DMS 273 treated with DMSO at 0.1 percent for 48 hours (cell line): ENCODE data around the gene KIAA0513.
A peak's percentile ranks its signal among the peaks of the same experiment; 100 is the strongest.
"Not testable (repeated sequence)": the region's sequence is repeated elsewhere in the genome, so short reads cannot be mapped to it uniquely, and the experiment has no call there.

ENCODE experiments used
- DNase-seq: peaks from one replicate; lab custom pipeline; 2025; lab: John Stamatoyannopoulos, UW

Gene KIAA0513

GRCh38 chr16:85028685-85029407 is 1.3 kb downstream of the KIAA0513 start:
- DNase-seq: no peak

DNA sequence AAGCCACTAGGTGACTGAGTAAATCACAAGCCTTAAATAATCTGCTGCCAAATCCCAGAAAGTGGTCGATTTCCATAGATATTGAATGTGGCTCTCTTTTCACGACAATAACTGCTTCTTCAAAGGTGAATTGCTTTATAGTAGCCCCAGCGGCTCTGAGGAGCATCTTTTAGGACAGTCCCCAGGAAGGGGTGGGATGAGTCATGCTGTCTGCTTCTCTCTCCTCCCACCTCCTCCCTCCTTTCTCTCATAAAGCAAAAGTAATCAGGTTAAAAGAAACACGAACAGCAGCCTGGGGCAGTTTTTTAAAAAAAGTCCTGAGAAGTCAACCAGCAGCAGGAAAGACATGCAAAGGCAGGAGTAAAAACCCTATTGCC is 1.8 kb downstream of the KIAA0513 start:
- no peak for DNase-seq

DNA sequence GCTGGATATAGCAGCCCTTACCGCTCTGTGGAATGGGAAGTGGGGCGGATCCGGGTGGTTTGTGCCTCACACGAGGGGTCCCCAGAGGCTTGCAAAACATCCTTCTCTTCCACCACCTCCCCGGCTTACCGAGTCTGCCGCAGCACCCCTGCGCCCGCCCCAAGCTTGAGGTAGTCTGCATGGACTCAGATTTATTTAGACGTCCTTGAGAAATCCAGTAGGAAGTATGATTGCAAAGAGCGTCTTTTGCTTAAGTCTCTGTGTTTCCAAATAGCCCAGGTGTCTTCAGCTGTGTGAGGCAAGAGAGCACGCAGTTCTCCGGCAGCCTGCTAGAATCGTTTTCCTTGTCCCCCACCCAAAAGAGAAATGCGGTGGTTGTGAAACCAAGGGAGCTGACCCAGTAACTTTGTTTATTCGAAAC is 2.4 kb downstream of the KIAA0513 start:
- DNase-seq: no peak

DNA sequence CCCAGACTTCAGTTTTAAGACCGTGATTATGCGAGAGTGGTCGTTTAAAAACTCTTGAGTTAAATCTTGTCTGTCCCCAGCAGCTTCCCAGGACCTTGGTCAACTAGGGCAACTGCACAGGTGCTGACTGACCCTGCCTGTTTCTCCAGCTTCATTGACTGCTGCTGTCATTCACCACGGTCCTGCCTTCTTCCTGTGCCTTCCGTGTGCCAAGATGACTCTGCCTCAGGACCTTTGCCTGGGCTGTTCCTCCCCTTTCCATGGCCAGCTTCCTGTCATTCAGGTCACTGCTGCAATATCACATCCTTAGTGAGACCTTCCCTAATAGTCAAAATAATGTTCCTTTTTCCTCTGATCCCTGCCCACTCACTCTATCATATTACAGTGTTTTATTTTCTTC is 3.9 kb downstream of the KIAA0513 start:
- no peak for DNase-seq

DNA sequence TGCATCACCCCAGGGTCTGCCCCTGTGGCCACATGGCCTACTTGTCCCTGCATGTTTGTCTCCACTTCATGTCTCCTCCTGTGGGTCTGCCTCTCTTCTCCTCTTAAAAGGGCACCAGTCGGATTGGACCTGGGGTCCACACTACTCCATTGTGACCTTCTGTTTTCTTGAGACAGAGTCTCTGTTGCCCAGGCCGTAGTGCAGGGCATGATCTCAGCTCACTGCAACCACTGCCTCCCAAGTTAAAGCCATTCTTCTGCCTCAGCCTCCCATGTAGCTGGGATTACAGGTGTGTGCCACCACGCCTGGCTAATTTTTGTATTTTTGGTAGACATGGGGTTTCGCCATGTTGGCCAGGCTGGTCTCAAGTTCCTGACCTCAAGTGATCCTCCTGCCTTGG is 4.6 kb downstream of the KIAA0513 start:
- DNase-seq: not testable (repeated sequence)

DNA sequence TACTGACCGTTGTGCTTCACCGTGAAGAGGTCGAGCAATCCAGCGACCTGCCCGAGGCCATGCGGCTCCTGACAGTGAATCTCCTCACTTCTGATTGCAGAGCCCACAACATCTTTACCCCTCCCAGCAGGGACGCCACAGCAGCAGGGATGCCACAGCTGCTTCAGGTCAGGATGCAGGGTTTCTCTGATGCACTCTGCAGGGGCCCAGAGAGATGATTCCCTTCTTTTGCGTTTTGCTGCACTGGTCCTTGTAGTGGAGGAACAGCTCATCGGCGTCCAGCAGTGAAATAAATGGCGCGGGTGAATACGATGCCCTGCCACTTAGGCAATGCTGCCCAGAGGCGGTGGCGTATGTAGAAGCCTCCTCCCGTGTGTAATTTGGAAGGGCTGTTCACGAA is 5.6 kb downstream of the KIAA0513 start:
- DNase-seq: no peak

GRCh38 chr16:85034591-85035433 is 7.2 kb downstream of the KIAA0513 start:
- no peak for DNase-seq

DNA sequence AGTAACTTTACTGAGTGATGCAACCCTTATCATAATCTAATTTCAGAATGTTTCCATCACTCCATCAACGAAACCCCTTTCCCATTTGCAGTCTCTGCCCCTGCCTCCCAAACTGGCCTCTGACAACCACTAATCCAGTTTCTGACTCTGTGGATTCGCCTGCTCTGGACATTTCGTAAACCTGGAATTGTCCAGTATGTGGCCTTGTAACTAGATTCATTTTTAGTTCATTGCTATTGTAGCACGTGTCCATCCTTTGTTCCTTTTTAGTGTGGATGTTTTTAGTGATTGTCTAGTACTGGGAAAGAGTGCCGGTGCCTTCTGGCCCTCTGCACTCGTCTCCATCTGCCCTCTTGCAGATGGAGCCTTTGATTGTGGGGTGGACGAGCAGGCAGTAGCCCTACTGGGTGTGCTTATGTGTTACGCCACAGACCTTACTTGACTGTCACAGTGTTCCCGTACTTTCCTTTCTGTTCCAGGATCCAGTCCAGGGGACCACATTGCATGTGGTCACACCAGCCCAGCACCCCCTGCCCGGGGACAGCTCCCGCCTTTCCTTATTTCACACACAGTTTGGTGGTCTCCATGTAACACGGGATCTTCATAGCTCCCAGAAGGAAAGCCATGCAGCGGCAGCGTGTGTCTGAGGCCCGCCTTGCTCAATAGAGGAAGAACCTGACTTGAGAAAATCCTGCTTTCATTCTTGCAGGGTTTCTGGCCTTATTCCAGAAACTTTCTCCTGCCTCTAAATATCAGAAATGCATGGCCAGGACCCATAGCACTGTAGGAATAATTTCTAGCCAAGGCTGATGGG is 8.8 kb downstream of the KIAA0513 start:
- DNase-seq: no peak

DNA sequence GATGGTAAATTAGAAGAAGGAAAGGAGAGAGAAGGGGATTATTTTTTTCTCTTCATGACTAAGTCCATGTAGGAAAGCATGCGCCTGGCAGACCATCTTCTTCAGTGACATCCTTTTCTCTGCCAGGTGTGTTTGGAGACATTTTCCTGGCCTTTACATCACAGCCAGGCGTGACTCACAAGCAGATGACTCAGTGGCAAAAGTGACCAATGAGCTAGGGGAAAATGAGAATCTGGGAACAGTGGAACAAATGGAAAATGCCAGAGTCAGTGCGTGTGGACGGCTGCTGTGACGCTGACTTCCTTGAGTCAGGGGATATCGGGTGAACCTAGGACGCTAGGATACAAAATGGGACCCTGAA is 9.4 kb downstream of the KIAA0513 start:
- no peak for DNase-seq

- no peak for DNase-seq
Measured at GRCh38 chr16:85037721-85038120, 10.1 kb downstream of the KIAA0513 start.

DNA sequence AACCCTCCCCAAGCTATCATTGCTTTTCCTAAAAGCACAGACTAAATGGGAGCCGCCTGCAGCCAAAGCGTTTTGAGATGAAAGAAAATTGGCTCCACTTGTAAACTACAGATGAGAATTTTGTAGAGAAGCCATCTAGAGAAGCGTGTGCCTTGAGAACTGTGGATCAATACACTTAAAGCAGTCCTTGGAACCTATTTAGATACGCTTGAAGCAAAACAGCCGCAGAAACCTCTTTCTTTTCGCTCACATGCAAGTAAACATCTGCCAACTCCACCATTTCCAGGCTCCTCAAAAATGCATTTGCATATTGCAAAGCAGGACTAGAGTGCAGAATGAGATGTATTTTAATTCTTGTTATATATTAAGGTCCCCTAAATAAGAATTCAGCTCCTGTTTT is 13.1 kb downstream of the KIAA0513 start:
- DNase-seq: no peak

- peak; percentile 72 for DNase-seq
Measured at GRCh38 chr16:85041219-85042166, 13.9 kb downstream of the KIAA0513 start.

DNA sequence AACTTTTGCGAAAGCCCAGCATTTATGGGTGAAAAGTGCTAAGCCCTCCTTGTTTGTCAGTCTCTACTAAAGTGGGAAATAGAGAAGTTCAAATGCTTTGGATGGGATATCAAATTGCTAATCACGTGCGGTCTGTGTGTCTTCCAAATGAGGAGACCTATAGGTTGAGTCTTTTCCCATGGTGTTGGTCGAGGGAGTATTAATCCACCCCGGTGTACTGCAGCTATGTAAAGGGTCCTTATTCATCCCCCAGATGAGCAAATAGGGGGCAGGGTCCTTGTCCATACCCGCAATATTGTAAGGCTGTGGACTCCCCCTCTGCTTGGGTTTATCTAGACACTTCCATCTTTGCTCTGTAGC is 14.6 kb downstream of the KIAA0513 start:
- DNase-seq: peak; percentile 72

DNA sequence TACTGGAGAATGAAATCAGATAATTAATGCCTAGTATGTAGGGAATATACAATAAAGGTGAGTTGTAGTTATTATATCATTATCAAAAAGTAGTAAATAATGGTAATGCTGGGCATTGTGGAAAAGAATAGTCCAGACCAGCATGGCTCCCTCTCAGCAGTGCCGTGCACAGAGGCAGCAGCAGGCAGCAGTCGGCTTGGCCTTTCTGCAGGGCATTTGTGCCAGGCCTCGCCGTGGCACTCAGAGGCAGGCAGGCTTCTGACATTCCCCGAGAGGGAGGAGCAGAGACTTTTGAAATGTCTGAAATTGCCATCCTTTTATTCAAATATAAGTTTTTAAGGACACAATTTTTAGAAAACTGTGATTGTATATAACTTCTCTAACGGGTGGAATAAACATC is 15.0 kb downstream of the KIAA0513 start:
- no peak for DNase-seq

DNA sequence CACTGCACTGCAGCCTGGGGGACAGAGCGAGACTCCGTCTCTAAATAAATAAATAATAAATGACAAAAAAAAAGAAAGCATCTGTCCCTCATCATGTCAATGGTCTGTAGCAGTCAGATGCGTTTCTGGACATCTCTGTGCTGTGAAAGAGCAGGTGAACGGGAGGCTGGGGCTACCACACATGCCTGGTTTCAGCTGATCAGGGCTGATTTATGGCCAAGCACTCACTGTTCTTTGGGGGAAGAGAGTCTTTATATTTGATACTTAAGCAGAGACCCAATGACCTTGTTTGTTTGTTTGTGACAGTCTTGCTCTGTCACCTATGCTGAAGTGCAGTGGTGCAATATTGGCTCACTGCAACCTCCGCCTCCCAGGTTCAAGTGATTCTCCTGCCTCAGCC is 17.5 kb downstream of the KIAA0513 start:
- no peak for DNase-seq

DNA sequence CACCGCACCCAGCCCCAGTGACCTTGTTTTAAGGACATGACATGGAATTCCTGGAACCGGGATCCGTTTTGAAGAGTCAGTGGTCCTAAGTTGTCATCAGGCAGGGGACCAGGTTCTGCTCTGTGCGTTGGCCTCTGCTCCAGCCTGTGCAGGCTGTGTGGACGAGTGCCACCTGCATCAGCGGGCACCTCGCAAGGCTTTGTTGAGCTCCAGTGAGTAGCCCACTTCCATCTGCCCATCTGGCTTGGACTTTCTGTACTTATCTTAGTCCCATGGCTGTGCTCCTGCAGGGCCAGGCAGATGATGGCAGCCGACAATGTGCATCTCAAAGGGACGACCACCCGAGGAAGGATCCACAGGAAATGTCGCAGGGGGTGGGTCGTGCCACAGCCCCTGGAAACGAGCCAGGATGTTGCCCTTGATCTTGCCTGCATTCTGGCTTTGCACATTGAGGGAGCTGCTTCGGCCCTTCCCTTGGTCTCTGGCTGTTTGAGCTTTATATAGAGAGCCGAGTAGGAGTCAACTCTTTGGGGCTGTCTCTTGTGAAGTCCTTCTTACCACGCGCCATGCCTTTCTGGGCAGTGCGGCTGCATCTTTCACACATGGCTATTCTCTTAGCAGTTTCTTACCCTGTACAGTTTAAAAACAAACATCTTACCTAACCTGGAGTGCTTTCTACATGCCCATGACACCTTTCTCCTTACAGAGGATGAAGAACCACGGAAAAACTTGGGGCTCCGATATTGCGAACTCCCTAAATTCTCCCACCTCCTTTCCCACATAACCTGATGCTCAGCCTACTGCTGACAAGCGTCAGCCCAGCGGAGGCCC is 18.3 kb downstream of the KIAA0513 start:
- no peak for DNase-seq

- no peak for DNase-seq
Measured at GRCh38 chr16:85046472-85046916, 18.9 kb downstream of the KIAA0513 start.

DNA sequence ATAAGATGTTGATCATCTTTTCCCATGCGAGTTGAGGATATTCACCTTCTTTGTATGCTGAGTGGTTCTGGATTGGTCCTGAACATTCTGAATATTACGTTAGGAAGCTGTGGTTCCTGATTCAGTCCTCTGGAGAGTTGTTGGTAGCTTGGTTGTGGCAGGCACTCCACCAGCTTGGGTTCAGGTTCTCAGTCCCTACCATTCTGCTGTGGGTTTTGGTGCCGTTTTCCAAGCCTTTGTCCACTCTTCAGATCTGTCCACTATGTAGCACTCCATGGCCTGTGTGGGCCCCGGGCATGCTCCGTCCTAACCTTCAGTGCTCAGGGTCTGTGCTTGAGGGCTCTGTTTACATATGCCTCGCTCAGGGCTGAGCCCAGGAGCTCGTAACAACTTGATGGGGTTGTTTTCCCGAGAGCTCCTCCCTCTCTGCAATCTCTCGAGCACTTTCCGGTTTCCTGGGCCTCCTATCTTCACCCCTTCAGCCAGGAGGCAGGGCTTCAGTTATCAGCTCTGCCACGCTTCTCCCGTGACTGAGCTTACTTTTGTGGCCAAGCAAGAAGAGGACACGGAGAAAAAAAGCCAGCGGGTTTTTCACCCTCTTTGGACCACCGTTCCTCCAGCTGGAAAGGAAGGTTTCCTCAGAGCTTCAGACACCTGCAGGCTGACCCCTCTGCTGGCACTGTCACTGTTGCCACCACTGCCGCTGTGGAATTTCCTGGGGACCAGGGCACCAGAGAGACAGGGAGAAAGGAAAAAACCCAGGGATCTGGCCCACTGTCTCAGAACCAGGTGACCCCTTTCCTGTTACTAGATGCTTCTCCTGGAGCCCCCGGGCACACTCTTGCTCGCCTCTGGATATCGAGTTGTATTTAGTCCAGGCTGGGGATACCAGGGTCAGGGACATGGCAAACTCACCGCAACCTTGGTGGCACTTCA is 19.6 kb downstream of the KIAA0513 start:
- no peak for DNase-seq

GRCh38 chr16:85047867-85048455 is 20.4 kb downstream of the KIAA0513 start:
- DNase-seq: no peak
